ENCODE results near the gene FAM3D. TPM values are rescaled to one million over a fixed set of nuclear protein-coding genes. Genes with fewer than 3 reads are reported as not detected.

FAM3D gene
- polyA plus RNA-seq, 4 donors: 14.4 to 190 (median 171) TPM

DNA sequence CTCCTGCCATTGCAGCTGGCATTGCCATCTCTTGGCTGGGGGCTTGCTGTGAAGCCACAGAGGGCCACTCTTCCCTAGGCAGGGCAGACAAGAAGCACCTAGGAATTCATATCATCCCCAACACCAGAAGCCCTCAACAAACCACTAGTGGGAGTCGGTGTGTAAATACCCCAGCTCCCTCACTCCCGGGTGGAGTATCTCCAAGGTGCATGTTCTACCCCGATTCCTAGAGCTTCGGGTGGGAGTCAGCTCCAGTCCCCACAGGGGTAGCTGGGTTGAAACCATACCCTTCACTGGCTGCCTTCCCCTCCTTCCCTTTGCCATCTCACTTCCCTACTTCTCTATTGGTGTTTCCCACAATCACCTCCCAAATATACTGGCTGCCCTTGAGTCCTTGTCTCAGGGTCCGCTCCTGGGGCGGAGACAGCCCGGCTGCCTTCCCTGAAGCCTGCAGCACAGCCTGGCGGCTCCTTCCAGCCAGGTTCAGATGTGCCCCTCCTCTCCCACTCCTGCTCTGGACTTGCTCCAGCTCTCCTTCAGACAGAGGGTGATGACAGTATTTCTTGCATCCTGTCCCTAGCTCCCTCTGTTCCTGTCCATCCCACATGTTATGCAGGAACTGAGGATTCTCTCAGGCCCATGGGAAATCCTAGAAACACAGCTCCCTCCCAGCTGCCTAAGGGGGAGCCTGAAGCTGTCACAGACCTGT, 33.3 kb downstream of the FAM3D start:
- DNase-seq (no peak), FAIRE-seq (no peak)
- Histone ChIP-seq H3K36me3 (ENCODE audit: control insufficient read depth in 3 of 3, insufficient read depth in 2 of 3, low read depth in 1 of 3, low read length in 3 of 3) (peaks cover 0 to 13% (median 7%) of the 10 kb centered on the region in 3 donors), H3K4me3 (ENCODE audit: low read depth in 1 of 3, low read length in 3 of 3) (no peak overlapping the region), H3K27me3 (ENCODE audit: control insufficient read depth in 3 of 3, insufficient read depth in 3 of 3, low read length in 3 of 3) (peaks cover 0 to 3% (median 0%) of the 10 kb centered on the region in 3 donors), H3K27ac (ENCODE audit: low read depth in 1 of 3, low read length in 2 of 3) (no peak overlapping the region), H3K4me1 (ENCODE audit: control insufficient read depth in 3 of 3, insufficient read depth in 2 of 3, low read depth in 1 of 3, low read length in 2 of 3) (peaks cover 2 to 19% (median 8%) of the 10 kb centered on the region in 3 donors), H3K9me3 (ENCODE audit: control insufficient read depth in 2 of 2, insufficient read depth in 1 of 2, low read depth in 1 of 2, low read length in 1 of 2) (no peaks in the 10 kb centered on the region)
- 89 to 93% (median 89%) methylated on average over 8 of the region's 8 CpGs for WGBS, 3 donors

DNA sequence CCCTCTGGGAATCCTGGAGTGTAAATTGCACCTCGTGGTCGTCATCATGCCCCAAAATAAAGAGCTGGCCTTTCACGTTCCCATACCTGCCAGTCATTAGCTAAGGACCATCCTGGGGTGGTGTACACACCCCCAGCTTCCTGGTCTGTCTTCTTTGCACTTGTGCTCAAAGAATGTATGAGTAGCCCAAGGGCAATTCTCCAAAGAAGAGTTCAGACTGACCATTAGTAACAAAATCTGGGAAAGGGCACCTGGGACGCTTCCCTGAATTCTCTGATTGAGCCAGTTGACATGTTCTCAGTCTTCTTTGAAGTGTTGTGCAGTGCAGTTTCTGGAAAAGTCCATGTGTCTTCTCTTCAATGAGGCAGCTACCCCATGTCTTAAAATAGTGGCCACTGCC, 34.8 kb downstream of the FAM3D start:
- no peaks in the 10 kb centered on the region for H3K9me3 ChIP-seq (ENCODE audit: control insufficient read depth in 2 of 2, insufficient read depth in 1 of 2, low read depth in 1 of 2, low read length in 1 of 2)
- FAIRE-seq: no peak
- no peak overlapping the region for H3K27ac ChIP-seq (ENCODE audit: low read depth in 1 of 3, low read length in 2 of 3)
- DNase-seq: no peak
- peaks cover 0 to 13% (median 7%) of the 10 kb centered on the region in 3 donors for H3K36me3 ChIP-seq (ENCODE audit: control insufficient read depth in 3 of 3, insufficient read depth in 2 of 3, low read depth in 1 of 3, low read length in 3 of 3)
- 28 to 57% (median 35%) methylated on average over 4 of the region's 4 CpGs for WGBS, 3 donors
- peaks cover 2 to 33% (median 16%) of the 10 kb centered on the region in 3 donors for H3K4me1 ChIP-seq (ENCODE audit: control insufficient read depth in 3 of 3, insufficient read depth in 2 of 3, low read depth in 1 of 3, low read length in 2 of 3)
- peaks cover 0 to 3% (median 0%) of the 10 kb centered on the region in 3 donors for H3K27me3 ChIP-seq (ENCODE audit: control insufficient read depth in 3 of 3, insufficient read depth in 3 of 3, low read length in 3 of 3)
- no peak overlapping the region for H3K4me3 ChIP-seq (ENCODE audit: low read depth in 1 of 3, low read length in 3 of 3)

DNA sequence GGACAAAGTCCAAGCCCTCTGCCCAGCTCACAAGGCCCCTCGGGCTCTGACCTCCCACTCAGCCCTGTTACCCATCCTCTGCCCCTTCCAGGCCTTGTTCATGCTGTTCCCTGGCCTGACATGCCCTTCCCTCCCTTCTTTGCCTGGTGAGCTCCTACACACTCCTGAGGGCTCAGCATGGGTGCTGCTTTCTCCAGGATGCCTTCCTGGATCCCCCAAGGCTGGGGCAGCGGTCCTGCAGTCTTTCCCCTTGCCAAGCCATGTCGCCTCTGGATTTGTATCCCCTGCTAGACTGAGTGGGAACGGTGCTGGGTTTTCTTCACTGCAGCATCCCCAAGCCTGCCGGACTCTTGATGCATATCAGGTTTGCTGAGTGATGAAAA, 35.9 kb downstream of the FAM3D start:
- 60 to 76% (median 62%) methylated on average over 5 of the region's 5 CpGs for WGBS, 3 donors
- H3K36me3 ChIP-seq (ENCODE audit: control insufficient read depth in 3 of 3, insufficient read depth in 2 of 3, low read depth in 1 of 3, low read length in 3 of 3): peaks cover 0 to 8% (median under 1%) of the 10 kb centered on the region in 3 donors
- peaks cover 0 to 3% (median 0%) of the 10 kb centered on the region in 3 donors for H3K27me3 ChIP-seq (ENCODE audit: control insufficient read depth in 3 of 3, insufficient read depth in 3 of 3, low read length in 3 of 3)
- no peak overlapping the region for H3K4me3 ChIP-seq (ENCODE audit: low read depth in 1 of 3, low read length in 3 of 3)
- H3K9me3 ChIP-seq (ENCODE audit: control insufficient read depth in 2 of 2, insufficient read depth in 1 of 2, low read depth in 1 of 2, low read length in 1 of 2): no peaks in the 10 kb centered on the region
- peaks cover 2 to 33% (median 16%) of the 10 kb centered on the region in 3 donors for H3K4me1 ChIP-seq (ENCODE audit: control insufficient read depth in 3 of 3, insufficient read depth in 2 of 3, low read depth in 1 of 3, low read length in 2 of 3)
- no peak overlapping the region for H3K27ac ChIP-seq (ENCODE audit: low read depth in 1 of 3, low read length in 2 of 3)
- no peak for DNase-seq
- no peak for FAIRE-seq

DNA sequence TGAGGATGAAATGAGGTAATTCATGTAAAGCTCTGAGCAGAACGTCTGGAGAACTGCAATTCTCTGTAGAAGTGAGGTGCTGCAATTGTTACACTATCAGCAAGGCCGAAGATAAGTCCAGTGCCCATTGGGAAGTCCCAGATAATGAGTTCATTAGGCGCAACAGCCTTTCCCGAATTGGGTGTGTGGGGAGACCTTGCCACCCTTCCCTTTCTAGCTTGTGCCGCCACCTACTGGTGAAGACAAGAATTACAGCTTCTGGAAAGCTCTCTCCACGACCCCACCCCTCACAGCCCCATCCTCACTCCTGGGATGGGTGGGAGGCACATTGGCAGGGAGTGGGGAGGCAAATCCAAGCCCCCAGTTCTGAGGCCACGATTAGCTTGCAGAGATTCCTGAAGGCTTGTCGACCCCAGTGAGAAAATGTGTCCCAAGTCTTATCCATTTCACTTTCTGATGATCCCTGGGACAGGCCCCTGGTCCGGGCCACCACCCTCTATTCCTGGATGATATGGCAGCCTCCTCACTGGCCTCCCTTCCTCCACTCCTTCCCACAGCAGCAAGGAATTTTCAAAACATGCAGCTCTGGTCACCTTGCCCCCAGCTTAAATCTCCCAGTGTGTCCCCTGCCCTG, 36.4 kb downstream of the FAM3D start:
- Histone ChIP-seq H3K4me3 (ENCODE audit: low read depth in 1 of 3, low read length in 3 of 3) (no peak overlapping the region), H3K27ac (ENCODE audit: low read depth in 1 of 3, low read length in 2 of 3) (peak overlapping the region in 1 of 3 donors; percentile 76)
- FAIRE-seq: no peak

DNA sequence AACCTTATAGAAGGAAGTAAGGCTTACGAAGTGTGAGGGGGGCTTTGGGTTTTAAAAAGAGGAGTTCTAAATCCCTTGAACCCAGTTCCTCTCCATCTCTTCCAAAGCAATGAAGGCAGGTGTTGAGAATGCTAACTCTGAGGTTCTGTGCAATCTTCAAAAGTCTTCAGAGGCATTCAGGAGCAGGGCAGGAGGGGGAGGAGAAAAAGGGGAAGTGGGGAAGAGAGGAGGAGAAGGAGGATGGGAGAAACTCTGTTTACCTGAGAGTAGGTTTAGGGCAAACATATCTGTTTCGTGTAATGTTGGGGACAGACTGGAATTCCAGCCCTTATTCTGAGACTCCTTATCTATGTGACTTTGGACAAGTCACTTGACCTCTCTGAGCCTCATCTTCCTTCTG, 36.9 kb downstream of the FAM3D start:
- peaks cover 0 to 3% (median 0%) of the 10 kb centered on the region in 3 donors for H3K27me3 ChIP-seq (ENCODE audit: control insufficient read depth in 3 of 3, insufficient read depth in 3 of 3, low read length in 3 of 3)
- 45 to 66% (median 61%) methylated on average over 2 of the region's 2 CpGs for WGBS, 3 donors
- no peak overlapping the region for H3K4me3 ChIP-seq (ENCODE audit: low read depth in 1 of 3, low read length in 3 of 3)
- H3K4me1 ChIP-seq (ENCODE audit: control insufficient read depth in 3 of 3, insufficient read depth in 2 of 3, low read depth in 1 of 3, low read length in 2 of 3): peaks cover 2 to 33% (median 16%) of the 10 kb centered on the region in 3 donors
- no peaks in the 10 kb centered on the region for H3K9me3 ChIP-seq (ENCODE audit: control insufficient read depth in 2 of 2, insufficient read depth in 1 of 2, low read depth in 1 of 2, low read length in 1 of 2)
- no peak for DNase-seq
- peaks cover 0 to 8% (median 0%) of the 10 kb centered on the region in 3 donors for H3K36me3 ChIP-seq (ENCODE audit: control insufficient read depth in 3 of 3, insufficient read depth in 2 of 3, low read depth in 1 of 3, low read length in 3 of 3)
- FAIRE-seq: no peak
- H3K27ac ChIP-seq (ENCODE audit: low read depth in 1 of 3, low read length in 2 of 3): peak overlapping the region in 2 of 3 donors; percentile 24 to 76

More for the DNA sequence above, 36.4 kb downstream of the FAM3D start:
- Histone ChIP-seq H3K9me3 (ENCODE audit: control insufficient read depth in 2 of 2, insufficient read depth in 1 of 2, low read depth in 1 of 2, low read length in 1 of 2) (no peaks in the 10 kb centered on the region), H3K27me3 (ENCODE audit: control insufficient read depth in 3 of 3, insufficient read depth in 3 of 3, low read length in 3 of 3) (peaks cover 0 to 3% (median 0%) of the 10 kb centered on the region in 3 donors), H3K4me1 (ENCODE audit: control insufficient read depth in 3 of 3, insufficient read depth in 2 of 3, low read depth in 1 of 3, low read length in 2 of 3) (peaks cover 2 to 33% (median 16%) of the 10 kb centered on the region in 3 donors), H3K36me3 (ENCODE audit: control insufficient read depth in 3 of 3, insufficient read depth in 2 of 3, low read depth in 1 of 3, low read length in 3 of 3) (peaks cover 0 to 8% (median 0%) of the 10 kb centered on the region in 3 donors)
- 3 to 13% (median 4%) methylated on average over 9 of the region's 9 CpGs for WGBS, 3 donors
- peak; percentile 78 to 83 for DNase-seq

DNA sequence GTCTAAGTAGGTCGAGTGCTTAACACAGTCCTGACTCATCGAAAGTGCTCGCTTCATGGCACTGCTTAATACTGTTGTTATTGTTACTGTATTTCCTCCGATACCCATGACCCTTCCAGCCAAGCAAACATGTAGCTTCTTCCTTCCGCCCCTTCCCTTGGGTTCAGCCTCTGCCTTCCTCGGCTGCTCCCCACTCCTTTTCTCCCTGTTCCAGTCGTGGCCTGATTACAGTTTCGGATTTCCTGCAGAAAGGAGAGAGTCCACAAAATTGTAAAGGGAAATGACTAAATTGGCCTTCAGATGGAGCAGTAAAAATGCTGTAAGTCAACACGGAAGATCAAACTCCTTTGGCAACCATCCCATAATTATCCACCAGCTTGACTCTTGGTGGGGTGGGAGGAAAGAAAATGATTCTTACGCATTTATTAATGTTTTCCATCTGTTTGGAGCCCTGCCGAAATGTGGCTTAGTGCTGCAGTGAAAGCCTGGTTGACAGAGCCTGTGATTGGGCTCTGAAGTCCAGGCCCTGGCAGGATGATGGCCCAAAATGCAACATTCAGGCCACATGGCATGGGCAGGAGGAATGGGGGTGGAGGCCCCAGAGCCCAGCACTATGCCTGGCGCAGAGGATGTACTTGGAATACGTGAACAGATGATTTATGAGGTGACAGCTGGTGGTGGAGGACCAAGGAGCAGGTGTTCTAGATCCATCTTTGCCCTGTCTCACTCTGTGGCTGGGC, 37.6 kb downstream of the FAM3D start:
- H3K27me3 ChIP-seq (ENCODE audit: control insufficient read depth in 3 of 3, insufficient read depth in 3 of 3, low read length in 3 of 3): peaks cover 0 to 3% (median 0%) of the 10 kb centered on the region in 3 donors
- no peaks in the 10 kb centered on the region for H3K9me3 ChIP-seq (ENCODE audit: control insufficient read depth in 2 of 2, insufficient read depth in 1 of 2, low read depth in 1 of 2, low read length in 1 of 2)
- 12 to 31% (median 24%) methylated on average over 13 of the region's 13 CpGs for WGBS, 3 donors
- H3K4me3 ChIP-seq (ENCODE audit: low read depth in 1 of 3, low read length in 3 of 3): no peak overlapping the region
- H3K27ac ChIP-seq (ENCODE audit: low read depth in 1 of 3, low read length in 2 of 3): peak overlapping the region; percentile 24 to 83 (median 25)
- FAIRE-seq (no peak), DNase-seq (peak; percentile 86 to 87)
- H3K4me1 ChIP-seq (ENCODE audit: control insufficient read depth in 3 of 3, insufficient read depth in 2 of 3, low read depth in 1 of 3, low read length in 2 of 3): peaks cover 2 to 33% (median 16%) of the 10 kb centered on the region in 3 donors
- peaks cover 0 to 7% (median 0%) of the 10 kb centered on the region in 3 donors for H3K36me3 ChIP-seq (ENCODE audit: control insufficient read depth in 3 of 3, insufficient read depth in 2 of 3, low read depth in 1 of 3, low read length in 3 of 3)

DNA sequence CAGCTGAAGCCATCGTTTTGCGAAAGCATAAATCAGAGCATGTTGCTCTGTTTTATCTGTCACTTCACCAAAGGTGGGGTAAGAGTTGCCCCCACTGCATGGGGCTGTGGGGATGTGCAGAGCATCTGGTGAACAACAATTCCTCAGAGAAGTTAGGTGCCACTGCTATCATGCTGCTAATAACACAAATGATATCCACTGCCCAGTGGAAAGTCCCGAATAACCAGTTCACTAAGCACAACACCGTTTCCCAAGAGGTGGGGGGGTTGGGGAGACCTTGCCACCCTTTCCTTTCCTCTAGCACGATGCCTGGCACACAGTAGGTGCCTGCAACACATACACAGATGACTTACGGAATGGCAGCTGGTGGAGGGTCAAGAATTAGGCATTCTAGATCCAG, 38.6 kb downstream of the FAM3D start:
- FAIRE-seq: no peak
- H3K4me3 ChIP-seq (ENCODE audit: low read depth in 1 of 3, low read length in 3 of 3): no peak overlapping the region
- peaks cover 0 to 3% (median 0%) of the 10 kb centered on the region in 3 donors for H3K27me3 ChIP-seq (ENCODE audit: control insufficient read depth in 3 of 3, insufficient read depth in 3 of 3, low read length in 3 of 3)
- H3K36me3 ChIP-seq (ENCODE audit: control insufficient read depth in 3 of 3, insufficient read depth in 2 of 3, low read depth in 1 of 3, low read length in 3 of 3): peaks cover 0 to 3% (median 0%) of the 10 kb centered on the region in 3 donors
- DNase-seq: no peak
- 50 to 70% (median 53%) methylated on average over 6 of the region's 6 CpGs for WGBS, 3 donors
- H3K27ac ChIP-seq (ENCODE audit: low read depth in 1 of 3, low read length in 2 of 3): peak overlapping the region in 2 of 3 donors; percentile 24 to 83
- H3K4me1 ChIP-seq (ENCODE audit: control insufficient read depth in 3 of 3, insufficient read depth in 2 of 3, low read depth in 1 of 3, low read length in 2 of 3): peaks cover 2 to 33% (median 16%) of the 10 kb centered on the region in 3 donors
- H3K9me3 ChIP-seq (ENCODE audit: control insufficient read depth in 2 of 2, insufficient read depth in 1 of 2, low read depth in 1 of 2, low read length in 1 of 2): no peaks in the 10 kb centered on the region

DNA sequence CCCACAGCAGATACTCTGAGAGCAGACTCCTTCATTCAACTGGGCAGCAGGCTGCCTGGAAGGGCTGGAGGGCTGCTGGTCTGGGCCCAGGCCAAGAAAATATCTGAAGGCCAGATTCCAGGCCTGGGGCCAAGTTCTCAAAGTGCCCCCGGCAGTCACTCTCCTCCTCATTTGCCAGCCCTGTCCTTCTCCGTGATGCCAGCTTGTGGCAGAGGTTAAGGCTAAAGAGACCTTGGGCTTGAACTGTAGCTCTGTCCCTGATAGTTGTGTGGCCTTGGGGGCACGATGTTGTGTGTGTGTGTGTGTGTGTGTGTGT, 39.0 kb downstream of the FAM3D start:
- Histone ChIP-seq H3K4me1 (ENCODE audit: control insufficient read depth in 3 of 3, insufficient read depth in 2 of 3, low read depth in 1 of 3, low read length in 2 of 3) (peaks cover 2 to 33% (median 16%) of the 10 kb centered on the region in 3 donors), H3K27me3 (ENCODE audit: control insufficient read depth in 3 of 3, insufficient read depth in 3 of 3, low read length in 3 of 3) (peaks cover 0 to 3% (median 0%) of the 10 kb centered on the region in 3 donors), H3K36me3 (ENCODE audit: control insufficient read depth in 3 of 3, insufficient read depth in 2 of 3, low read depth in 1 of 3, low read length in 3 of 3) (no peaks in the 10 kb centered on the region), H3K4me3 (ENCODE audit: low read depth in 1 of 3, low read length in 3 of 3) (no peak overlapping the region), H3K27ac (ENCODE audit: low read depth in 1 of 3, low read length in 2 of 3) (no peak overlapping the region), H3K9me3 (ENCODE audit: control insufficient read depth in 2 of 2, insufficient read depth in 1 of 2, low read depth in 1 of 2, low read length in 1 of 2) (no peaks in the 10 kb centered on the region)
- DNase-seq: no peak
- no peak for FAIRE-seq
- 22 to 50% (median 32%) methylated on average over 3 of the region's 3 CpGs for WGBS, 3 donors
